HAP-1 (cell line): ENCODE data around the gene CHD8.
"Not testable (repeated sequence)": the region's sequence is repeated elsewhere in the genome, so short reads cannot be mapped to it uniquely, and the experiment has no call there.

Experiments used
- DNase-seq, 2 experiments: peaks; one replicate each; pipeline ENCODE4 v3.0.0-alpha.2; 2016 to 2020; ENCODE audit warnings: low spot score in 2 of 2
- H3K27me3 ChIP-seq: fragments of 250-450 bp; sonication (Bioruptor Pico); 2 replicates; pipeline ENCODE4 v1.5.1; 2020; ENCODE audit warnings: low read depth, mild to moderate bottlenecking, moderate library complexity
- H3K36me3 ChIP-seq: fragments of 250-450 bp; sonication (Bioruptor Pico); replicated peaks from 2 replicates; pipeline ENCODE4 v1.5.1; 2020; ENCODE audit warnings: mild to moderate bottlenecking
- H3K4me1 ChIP-seq: fragments of 250-450 bp; sonication (Bioruptor Pico); 2 replicates; pipeline ENCODE4 v1.5.1; 2020; ENCODE audit warnings: mild to moderate bottlenecking
- H3K4me3 ChIP-seq: fragments of 250-450 bp; sonication (Bioruptor Pico); 2 replicates; pipeline ENCODE4 v1.5.1; 2020; ENCODE audit warnings: mild to moderate bottlenecking, moderate library complexity
- H3K9me3 ChIP-seq: fragments of 250-450 bp; sonication (Bioruptor Pico); 2 replicates; pipeline ENCODE4 v1.5.1; 2020; ENCODE audit warnings: mild to moderate bottlenecking, moderate library complexity
- in situ Hi-C: fragments of 300-500 bp; cut with MboI; formaldehyde crosslinking; loops from 3 replicates; pipeline ENCODE4 v1.14.3; 2020; ENCODE audit warnings: low sequenced_read_pairs, inconsistent platforms, mixed read lengths

The CHD8 gene

GRCh38 chr14:21467616-21468015 is 11.7 kb upstream of the CHD8 start:
- H3K4me1 ChIP-seq: no peaks in the 10 kb centered on the region
- H3K27me3 ChIP-seq: no peaks in the 10 kb centered on the region
- in situ Hi-C loops: no loop called here
- H3K9me3 ChIP-seq: no peaks in the 10 kb centered on the region
- peaks cover 22% of the 10 kb centered on the region for H3K36me3 ChIP-seq
- H3K4me3 ChIP-seq: no peak overlapping the region
- DNase-seq: no peak

- DNase-seq: no peak
- Histone ChIP-seq H3K36me3 (peaks cover 13% of the 10 kb centered on the region), H3K9me3 (no peaks in the 10 kb centered on the region), H3K27me3 (no peaks in the 10 kb centered on the region), H3K4me3 (peak overlapping the region; percentile 99), H3K4me1 (peaks cover 14% of the 10 kb centered on the region)
- in situ Hi-C loops: no loop called here
Measured at GRCh38 chr14:21455592-21455911, 371 bp downstream of the CHD8 start.

- Histone ChIP-seq H3K4me1 (peaks cover 17% of the 10 kb centered on the region), H3K27me3 (no peaks in the 10 kb centered on the region), H3K4me3 (peak overlapping the region; percentile 99), H3K9me3 (no peaks in the 10 kb centered on the region), H3K36me3 (peaks cover 12% of the 10 kb centered on the region)
- in situ Hi-C loops: no loop called here
- no peak for DNase-seq
Measured at GRCh38 chr14:21454843-21455544, 929 bp downstream of the CHD8 start.

- Histone ChIP-seq H3K27me3 (no peaks in the 10 kb centered on the region), H3K36me3 (peaks cover 11% of the 10 kb centered on the region), H3K4me3 (no peak overlapping the region), H3K9me3 (no peaks in the 10 kb centered on the region), H3K4me1 (peaks cover 21% of the 10 kb centered on the region)
- DNase-seq: no peak
- in situ Hi-C loops: no loop called here
Measured at GRCh38 chr14:21449899-21450216, 6.1 kb downstream of the CHD8 start.

- H3K27me3 ChIP-seq, H3K4me1 ChIP-seq, in situ Hi-C loops, DNase-seq, H3K4me3 ChIP-seq, H3K9me3 ChIP-seq, H3K36me3 ChIP-seq: not testable (repeated sequence)
Measured at GRCh38 chr14:21442657-21443056, 13.3 kb downstream of the CHD8 start.

- no peak for DNase-seq
- H3K4me1 ChIP-seq: peaks cover 10% of the 10 kb centered on the region
- no peaks in the 10 kb centered on the region for H3K27me3 ChIP-seq
- in situ Hi-C loops: no loop called here
- H3K36me3 ChIP-seq: 0 out of 2 replicates have a peak, but pooled peaks cover 3% of the 10 kb centered on the region
- H3K9me3 ChIP-seq: no peaks in the 10 kb centered on the region
- no peak overlapping the region for H3K4me3 ChIP-seq
Measured at GRCh38 chr14:21440859-21441258, 15.1 kb downstream of the CHD8 start.

GRCh38 chr14:21437063-21437901 is 18.6 kb downstream of the CHD8 start:
- in situ Hi-C loops: no loop called here
- peak; percentile 96 to 100 for DNase-seq
- Histone ChIP-seq H3K4me1 (peaks cover 12% of the 10 kb centered on the region), H3K36me3 (no peaks in the 10 kb centered on the region), H3K4me3 (peak overlapping the region; percentile 55), H3K9me3 (no peaks in the 10 kb centered on the region), H3K27me3 (no peaks in the 10 kb centered on the region)

GRCh38 chr14:21436567-21437062 is 19.3 kb downstream of the CHD8 start:
- in situ Hi-C loops: no loop called here
- peaks cover 3% of the 10 kb centered on the region for H3K36me3 ChIP-seq
- no peaks in the 10 kb centered on the region for H3K27me3 ChIP-seq
- H3K4me1 ChIP-seq: peaks cover 12% of the 10 kb centered on the region
- no peaks in the 10 kb centered on the region for H3K9me3 ChIP-seq
- DNase-seq: no peak
- H3K4me3 ChIP-seq: peak overlapping the region; percentile 55

- H3K36me3 ChIP-seq: peaks cover 49% of the 10 kb centered on the region
- DNase-seq: no peak
- no peaks in the 10 kb centered on the region for H3K27me3 ChIP-seq
- no peak overlapping the region for H3K4me3 ChIP-seq
- in situ Hi-C loops: no loop called here
- no peaks in the 10 kb centered on the region for H3K9me3 ChIP-seq
- peaks cover 5% of the 10 kb centered on the region for H3K4me1 ChIP-seq
Measured at GRCh38 chr14:21431126-21431525, 24.8 kb downstream of the CHD8 start.

- Histone ChIP-seq H3K4me3 (no peak overlapping the region), H3K36me3 (peaks cover 70% of the 10 kb centered on the region), H3K9me3 (no peaks in the 10 kb centered on the region), H3K4me1 (no peaks in the 10 kb centered on the region), H3K27me3 (no peaks in the 10 kb centered on the region)
- in situ Hi-C loops: no loop called here
- DNase-seq: no peak
Measured at GRCh38 chr14:21428930-21429329, 27.0 kb downstream of the CHD8 start.

- Histone ChIP-seq H3K27me3 (no peaks in the 10 kb centered on the region), H3K4me1 (no peaks in the 10 kb centered on the region), H3K4me3 (no peak overlapping the region), H3K9me3 (no peaks in the 10 kb centered on the region), H3K36me3 (peaks cover 90% of the 10 kb centered on the region)
- no peak for DNase-seq
- in situ Hi-C loops: no loop called here
Measured at GRCh38 chr14:21426692-21427091, 29.2 kb downstream of the CHD8 start.

- in situ Hi-C loops: no loop called here
- Histone ChIP-seq H3K36me3 (peaks cover 72% of the 10 kb centered on the region), H3K4me3 (no peak overlapping the region), H3K27me3 (no peaks in the 10 kb centered on the region), H3K9me3 (no peaks in the 10 kb centered on the region), H3K4me1 (no peaks in the 10 kb centered on the region)
- DNase-seq: no peak
Measured at GRCh38 chr14:21419528-21419927, 36.4 kb downstream of the CHD8 start.

GRCh38 chr14:21415329-21415728 is 40.6 kb downstream of the CHD8 start:
- peaks cover 68% of the 10 kb centered on the region for H3K36me3 ChIP-seq
- in situ Hi-C loops: no loop called here
- no peak for DNase-seq

GRCh38 chr14:21414137-21414631 is 41.7 kb downstream of the CHD8 start:
- in situ Hi-C loops: no loop called here
- H3K4me3 ChIP-seq: no peak overlapping the region
- no peaks in the 10 kb centered on the region for H3K9me3 ChIP-seq
- H3K36me3 ChIP-seq: peaks cover 70% of the 10 kb centered on the region
- no peak for DNase-seq
- no peaks in the 10 kb centered on the region for H3K27me3 ChIP-seq
- H3K4me1 ChIP-seq: no peaks in the 10 kb centered on the region

More at GRCh38 chr14:21415329-21415728, 40.6 kb downstream of the CHD8 start:
- Histone ChIP-seq H3K4me3 (no peak overlapping the region), H3K4me1 (no peaks in the 10 kb centered on the region), H3K27me3 (no peaks in the 10 kb centered on the region), H3K9me3 (no peaks in the 10 kb centered on the region)
